ENCODE results near the gene SDK2. TPM values are rescaled to one million over a fixed set of nuclear protein-coding genes. Genes with fewer than 3 reads are reported as not detected.

Gene SDK2
- total RNA-seq, 1 donor from 2014 or later = 11.2 TPM

- H4K20me1 ChIP-seq (ENCODE audit: insufficient read depth, low read length) = no peaks in the 10 kb centered on the region
- H3K36me3 Mint-ChIP-seq (ENCODE audit: low read depth, unreplicated experiment) = peaks cover 10% of the 10 kb centered on the region
- H3K4me2 ChIP-seq (ENCODE audit: low read length) = no peak overlapping the region
- no peak overlapping the region for H3K4me3 ChIP-seq (ENCODE audit: insufficient read depth, low read depth, low read length)
- H3K9me3 ChIP-seq (ENCODE audit: insufficient read depth, low read depth, low read length) = no peaks in the 10 kb centered on the region
- H3K79me2 ChIP-seq (ENCODE audit: insufficient read depth, low read length) = no peaks in the 10 kb centered on the region
- TF ChIP-seq EZH2 (IDR thresholded peaks at IDR 0.05; ENCODE audit: insufficient read depth, low read length) (no peak), CTCF (IDR thresholded peaks at IDR 0.05; ENCODE audit: insufficient read depth, low read depth, low read length) (no peak)
- H3K27me3 ChIP-seq (ENCODE audit: insufficient read depth, low read length) = peaks cover 2% of the 10 kb centered on the region
- H3K27me3 Mint-ChIP-seq (ENCODE audit: low read depth, unreplicated experiment) = peaks cover 11% of the 10 kb centered on the region
- H3K36me3 ChIP-seq (ENCODE audit: insufficient read depth, low read length) = no peaks in the 10 kb centered on the region
- no peak overlapping the region for H3K9ac ChIP-seq (ENCODE audit: low read length)
- DNase-seq (ENCODE audit: low read depth) = no peak
- no peak overlapping the region for H3K27ac ChIP-seq (ENCODE audit: low read depth, low read length)
- H3K4me1 ChIP-seq (ENCODE audit: insufficient read depth, low read length) = no peaks in the 10 kb centered on the region
- no peak for FAIRE-seq
- H3K9me3 Mint-ChIP-seq (ENCODE audit: unreplicated experiment) = no peaks in the 10 kb centered on the region
- no peak overlapping the region for H2AFZ ChIP-seq (ENCODE audit: low read depth, low read length)
- H3K4me1 Mint-ChIP-seq (ENCODE audit: low read depth, unreplicated experiment) = no peaks in the 10 kb centered on the region
- H3K27ac Mint-ChIP-seq (ENCODE audit: unreplicated experiment) = no peak overlapping the region
- no peak overlapping the region for H3K4me3 Mint-ChIP-seq (ENCODE audit: unreplicated experiment)
Measured at GRCh38 chr17:73378974-73379470, 265.2 kb downstream of the SDK2 start.

- Histone ChIP-seq H3K4me3 (ENCODE audit: insufficient read depth, low read depth, low read length) (no peak overlapping the region), H3K79me2 (ENCODE audit: insufficient read depth, low read length) (no peaks in the 10 kb centered on the region), H3K4me1 (ENCODE audit: insufficient read depth, low read length) (no peaks in the 10 kb centered on the region), H3K4me2 (ENCODE audit: low read length) (no peak overlapping the region), H3K9ac (ENCODE audit: low read length) (no peak overlapping the region), H3K27me3 (ENCODE audit: insufficient read depth, low read length) (peaks cover 2% of the 10 kb centered on the region), H3K36me3 (ENCODE audit: insufficient read depth, low read length) (no peaks in the 10 kb centered on the region), H2AFZ (ENCODE audit: low read depth, low read length) (no peak overlapping the region), H4K20me1 (ENCODE audit: insufficient read depth, low read length) (no peaks in the 10 kb centered on the region), H3K9me3 (ENCODE audit: insufficient read depth, low read depth, low read length) (no peaks in the 10 kb centered on the region), H3K27ac (ENCODE audit: low read depth, low read length) (no peak overlapping the region)
- Mint-ChIP-seq H3K4me3 (ENCODE audit: unreplicated experiment) (no peak overlapping the region), H3K9me3 (ENCODE audit: unreplicated experiment) (no peaks in the 10 kb centered on the region), H3K27me3 (ENCODE audit: low read depth, unreplicated experiment) (peaks cover 10% of the 10 kb centered on the region), H3K36me3 (ENCODE audit: low read depth, unreplicated experiment) (peaks cover 5% of the 10 kb centered on the region), H3K27ac (ENCODE audit: unreplicated experiment) (no peak overlapping the region), H3K4me1 (ENCODE audit: low read depth, unreplicated experiment) (peaks cover 4% of the 10 kb centered on the region)
- TF ChIP-seq EZH2 (IDR thresholded peaks at IDR 0.05; ENCODE audit: insufficient read depth, low read length) (no peak), CTCF (IDR thresholded peaks at IDR 0.05; ENCODE audit: insufficient read depth, low read depth, low read length) (no peak)
- DNase-seq (ENCODE audit: low read depth) (no peak), FAIRE-seq (no peak)
Measured at GRCh38 chr17:73376636-73377035, 267.6 kb downstream of the SDK2 start.

GRCh38 chr17:73376152-73376551, 268.1 kb downstream of the SDK2 start:
- H3K4me3 ChIP-seq (ENCODE audit: insufficient read depth, low read depth, low read length) = no peak overlapping the region
- no peak for FAIRE-seq
- H2AFZ ChIP-seq (ENCODE audit: low read depth, low read length) = no peak overlapping the region
- peaks cover 2% of the 10 kb centered on the region for H3K27me3 ChIP-seq (ENCODE audit: insufficient read depth, low read length)
- no peak overlapping the region for H3K27ac Mint-ChIP-seq (ENCODE audit: unreplicated experiment)
- peaks cover 8% of the 10 kb centered on the region for H3K4me1 Mint-ChIP-seq (ENCODE audit: low read depth, unreplicated experiment)
- no peak overlapping the region for H3K4me2 ChIP-seq (ENCODE audit: low read length)
- no peak overlapping the region for H3K9ac ChIP-seq (ENCODE audit: low read length)
- H3K79me2 ChIP-seq (ENCODE audit: insufficient read depth, low read length) = no peaks in the 10 kb centered on the region
- no peak overlapping the region for H3K4me3 Mint-ChIP-seq (ENCODE audit: unreplicated experiment)
- TF ChIP-seq EZH2 (IDR thresholded peaks at IDR 0.05; ENCODE audit: insufficient read depth, low read length) (no peak), CTCF (IDR thresholded peaks at IDR 0.05; ENCODE audit: insufficient read depth, low read depth, low read length) (no peak)
- H3K27me3 Mint-ChIP-seq (ENCODE audit: low read depth, unreplicated experiment) = peaks cover 10% of the 10 kb centered on the region
- H3K27ac ChIP-seq (ENCODE audit: low read depth, low read length) = no peak overlapping the region
- DNase-seq (ENCODE audit: low read depth) = no peak
- H3K36me3 Mint-ChIP-seq (ENCODE audit: low read depth, unreplicated experiment) = peaks cover 5% of the 10 kb centered on the region
- H3K4me1 ChIP-seq (ENCODE audit: insufficient read depth, low read length) = peaks cover under 1% of the 10 kb centered on the region
- no peaks in the 10 kb centered on the region for H3K9me3 ChIP-seq (ENCODE audit: insufficient read depth, low read depth, low read length)
- H3K9me3 Mint-ChIP-seq (ENCODE audit: unreplicated experiment) = no peaks in the 10 kb centered on the region
- no peaks in the 10 kb centered on the region for H3K36me3 ChIP-seq (ENCODE audit: insufficient read depth, low read length)
- no peaks in the 10 kb centered on the region for H4K20me1 ChIP-seq (ENCODE audit: insufficient read depth, low read length)
